GM23338 (cell line): ENCODE data around the gene LPO. TPM values are rescaled to one million over a fixed set of nuclear protein-coding genes. Genes with fewer than 3 reads are reported as not detected.

ENCODE experiments used
- ATAC-seq: fragments of 200-7000 bp; cut with Tn5 transposase; 3 replicates; pipeline ENCODE4 v1.9.1; 2020
- DNase-seq: peaks from one replicate; pipeline ENCODE4 v3.0.0-alpha.2; 2015; ENCODE audit warnings: low spot score
- H2AFZ ChIP-seq: fragments of 200-600 bp; sonication (generic); 2 replicates; pipeline ENCODE4 v1.8.0; 2016; ENCODE audit warnings: antibody characterized with exemption, mild to moderate bottlenecking, moderate library complexity
- H3F3A ChIP-seq: fragments of 200-600 bp; sonication (generic); replicated peaks from 2 replicates; pipeline ENCODE4 v1.8.0; 2017; ENCODE audit warnings: antibody characterized with exemption, mixed run types, low read depth
- H3K27ac ChIP-seq: fragments of 200-600 bp; sonication (generic); 2 replicates; pipeline ENCODE4 v1.6.1; 2016; ENCODE audit warnings: low read depth
- H3K27me3 ChIP-seq: fragments of 200-600 bp; sonication (generic); 2 replicates; pipeline ENCODE4 v1.8.0; 2016; ENCODE audit warnings: mild to moderate bottlenecking, mixed run types, moderate library complexity; ENCODE audit not compliant: insufficient read depth
- H3K36me3 ChIP-seq: fragments of 200-600 bp; sonication (generic); 2 replicates; pipeline ENCODE4 v1.8.0; 2016; ENCODE audit warnings: mild to moderate bottlenecking; ENCODE audit not compliant: insufficient read depth
- H3K4me1 ChIP-seq: fragments of 200-600 bp; sonication (generic); 2 replicates; pipeline ENCODE4 v1.8.0; 2016; ENCODE audit warnings: mild to moderate bottlenecking, moderate library complexity; ENCODE audit not compliant: insufficient read depth
- H3K4me2 ChIP-seq: fragments of 200-600 bp; sonication (generic); 2 replicates; pipeline ENCODE4 v1.7.1; 2017; ENCODE audit warnings: mixed run types
- H3K4me3 ChIP-seq: fragments of 200-600 bp; sonication (generic); 2 replicates; pipeline ENCODE4 v1.6.1; 2016; ENCODE audit warnings: mixed run types
- H3K79me2 ChIP-seq: fragments of 200-600 bp; sonication (generic); replicated peaks from 2 replicates; pipeline ENCODE4 v1.8.0; 2017; ENCODE audit warnings: mild to moderate bottlenecking; ENCODE audit not compliant: insufficient read depth
- H3K9me2 ChIP-seq: fragments of 200-600 bp; sonication (generic); 2 replicates; pipeline ENCODE4 v1.8.0; 2017; ENCODE audit not compliant: insufficient read depth
- H4K20me1 ChIP-seq: fragments of 200-600 bp; sonication (generic); replicated peaks from 2 replicates; pipeline ENCODE4 v1.8.0; 2017; ENCODE audit warnings: mild to moderate bottlenecking; ENCODE audit not compliant: insufficient read depth
- H3K27ac Mint-ChIP-seq: 2 replicates; pipeline ENCODE4 v1.8.0; 2020; ENCODE audit warnings: inconsistent platforms, mild to moderate bottlenecking, moderate library complexity, mixed read lengths
- H3K27me3 Mint-ChIP-seq: 3 replicates; pipeline ENCODE4 v1.8.0; 2022; ENCODE audit warnings: low read depth, mild to moderate bottlenecking, moderate library complexity, mixed read lengths, inconsistent platforms; ENCODE audit not compliant: insufficient read depth, poor library complexity
- H3K36me3 Mint-ChIP-seq: 3 replicates; pipeline ENCODE4 v1.8.0; 2021; ENCODE audit warnings: low read depth, mild to moderate bottlenecking, inconsistent platforms, moderate library complexity, mixed read lengths
- H3K4me1 Mint-ChIP-seq: 3 replicates; pipeline ENCODE4 v1.8.0; 2020; ENCODE audit warnings: mild to moderate bottlenecking, inconsistent platforms, mixed read lengths
- H3K4me3 Mint-ChIP-seq: 3 replicates; pipeline ENCODE4 v1.8.0; 2021; ENCODE audit warnings: moderate library complexity, mild to moderate bottlenecking, inconsistent platforms, mixed read lengths
- H3K9me3 Mint-ChIP-seq: 3 replicates; pipeline ENCODE4 v1.8.0; 2020; ENCODE audit warnings: moderate library complexity, mild to moderate bottlenecking, inconsistent platforms, mixed read lengths
- CREB1 ChIP-seq: fragments of 250-450 bp; sonication (Bioruptor Pico); IDR thresholded peaks from 2 replicates; pipeline ENCODE4 v1.5.0; 2020; ENCODE audit warnings: low read depth, mild to moderate bottlenecking, moderate library complexity
- EZH2 ChIP-seq: fragments of 200-600 bp; sonication (generic); IDR thresholded peaks from one replicate; pipeline ENCODE4 v1.8.0; 2017; ENCODE audit warnings: antibody characterized with exemption, mild to moderate bottlenecking, low read depth; ENCODE audit not compliant: unreplicated experiment
- EZH2phosphoT487 ChIP-seq: fragments of 200-600 bp; sonication (generic); IDR thresholded peaks from one replicate; pipeline ENCODE4 v1.8.1; 2018; ENCODE audit warnings: antibody characterized with exemption; ENCODE audit not compliant: unreplicated experiment
- JUNB ChIP-seq: IDR thresholded peaks from one replicate; pipeline ENCODE4 v1.6.1; 2016; ENCODE audit warnings: antibody characterized with exemption; ENCODE audit not compliant: unreplicated experiment
- NANOG ChIP-seq: IDR thresholded peaks from 2 replicates; pipeline ENCODE4 v1.6.1; 2016; ENCODE audit warnings: antibody characterized with exemption, borderline replicate concordance
- POLR2AphosphoS5 ChIP-seq: IDR thresholded peaks from 2 replicates; pipeline ENCODE4 v1.6.1; 2016; ENCODE audit warnings: antibody characterized with exemption, low read depth
- STAT1 ChIP-seq: IDR thresholded peaks from one replicate; pipeline ENCODE4 v1.6.1; 2016; ENCODE audit warnings: antibody characterized with exemption; ENCODE audit not compliant: unreplicated experiment
- ZNF114 ChIP-seq: fragments of 250-450 bp; sonication (Bioruptor Pico); IDR thresholded peaks from 2 replicates; pipeline ENCODE4 v1.5.0; 2020; ENCODE audit warnings: mild to moderate bottlenecking, moderate library complexity
- ZNF331 ChIP-seq: fragments of 250-450 bp; sonication (Bioruptor Pico); IDR thresholded peaks from 2 replicates; pipeline ENCODE4 v1.5.0; 2020; ENCODE audit warnings: low read depth, mild to moderate bottlenecking, moderate library complexity
- polyA plus RNA-seq: library from polyadenylated mRNA; unstranded; fragments of >200 nt; fragmentation: Nextera tagmentation; extraction: Ambion mirVana; gene quantifications from 2 replicates; pipeline ENCODE4 v1.2.1, GENCODE V29; 2016
- total RNA-seq: library from RNA; depleted of rRNA; stranded (reverse); fragments of >200 nt; shearing (Covaris generic); gene quantifications from 2 replicates; pipeline ENCODE4 v1.2.3, GENCODE V29; 2014
- TF ChIP-seq, protein P1 (sequence below): IDR thresholded peaks from 2 replicates; pipeline ENCODE4 v1.6.1; 2016; ENCODE audit warnings: antibody characterized with exemption
- TF ChIP-seq, protein P2 (sequence below): IDR thresholded peaks from one replicate; pipeline ENCODE4 v1.6.1; 2018; ENCODE audit warnings: antibody characterized with exemption; ENCODE audit not compliant: unreplicated experiment
- TF ChIP-seq, protein P3 (sequence below), 2 experiments: fragments of 200-600 bp in 1 of 2; sonication (generic) in 1 of 2; conservative IDR thresholded peaks; 2 replicates each; pipeline versions ENCODE4 v1.5.1 to v1.6.1; 2016 to 2017; ENCODE audit warnings: antibody characterized with exemption in 2 of 2, low read depth in 2 of 2, mild to moderate bottlenecking in 2 of 2, moderate library complexity in 1 of 2

Gene LPO
- total and polyA plus RNA-seq, 2 experiments from 2014 or later = 0.13 to 0.35 TPM

DNA sequence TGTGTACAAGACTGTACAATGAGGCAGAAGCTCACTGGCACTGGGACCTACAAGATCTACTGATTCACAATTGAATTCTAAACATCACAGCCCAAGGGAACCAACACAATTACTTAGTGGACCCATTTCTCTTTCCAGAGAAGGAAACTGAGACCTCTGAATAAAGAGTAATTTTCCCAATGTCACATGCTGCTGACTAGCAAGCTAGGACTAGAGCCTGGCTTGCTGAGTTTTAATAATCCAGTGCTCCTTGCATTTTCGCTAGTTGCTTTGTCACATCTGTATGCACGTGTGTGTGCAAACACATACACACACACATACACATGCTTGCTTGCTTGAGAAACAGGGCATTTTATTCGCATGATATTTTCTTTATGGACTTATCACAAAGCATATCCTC lies 3.9 kb upstream of the LPO start:
- H3K9me2 ChIP-seq = no peaks in the 10 kb centered on the region
- no peak for DNase-seq
- H3K4me3 ChIP-seq = no peak overlapping the region
- ATAC-seq = no peak
- Mint-ChIP-seq H3K4me1 (no peaks in the 10 kb centered on the region), H3K27me3 (no peaks in the 10 kb centered on the region), H3K9me3 (no peaks in the 10 kb centered on the region), H3K27ac (no peak overlapping the region), H3K4me3 (no peak overlapping the region), H3K36me3 (no peaks in the 10 kb centered on the region)
- no peaks in the 10 kb centered on the region for H4K20me1 ChIP-seq
- TF ChIP-seq EZH2phosphoT487 (no peak), STAT1 (no peak), POLR2AphosphoS5 (no peak), ZNF331 (CRISPR knock-in tag) (no peak), JUNB (no peak), NANOG (no peak), EZH2 (no peak), CREB1 (CRISPR knock-in tag) (no peak), ZNF114 (no peak)
- TF ChIP-seq, protein P1, sequence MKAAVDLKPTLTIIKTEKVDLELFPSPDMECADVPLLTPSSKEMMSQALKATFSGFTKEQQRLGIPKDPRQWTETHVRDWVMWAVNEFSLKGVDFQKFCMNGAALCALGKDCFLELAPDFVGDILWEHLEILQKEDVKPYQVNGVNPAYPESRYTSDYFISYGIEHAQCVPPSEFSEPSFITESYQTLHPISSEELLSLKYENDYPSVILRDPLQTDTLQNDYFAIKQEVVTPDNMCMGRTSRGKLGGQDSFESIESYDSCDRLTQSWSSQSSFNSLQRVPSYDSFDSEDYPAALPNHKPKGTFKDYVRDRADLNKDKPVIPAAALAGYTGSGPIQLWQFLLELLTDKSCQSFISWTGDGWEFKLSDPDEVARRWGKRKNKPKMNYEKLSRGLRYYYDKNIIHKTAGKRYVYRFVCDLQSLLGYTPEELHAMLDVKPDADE = no peak
- TF ChIP-seq, protein P2, sequence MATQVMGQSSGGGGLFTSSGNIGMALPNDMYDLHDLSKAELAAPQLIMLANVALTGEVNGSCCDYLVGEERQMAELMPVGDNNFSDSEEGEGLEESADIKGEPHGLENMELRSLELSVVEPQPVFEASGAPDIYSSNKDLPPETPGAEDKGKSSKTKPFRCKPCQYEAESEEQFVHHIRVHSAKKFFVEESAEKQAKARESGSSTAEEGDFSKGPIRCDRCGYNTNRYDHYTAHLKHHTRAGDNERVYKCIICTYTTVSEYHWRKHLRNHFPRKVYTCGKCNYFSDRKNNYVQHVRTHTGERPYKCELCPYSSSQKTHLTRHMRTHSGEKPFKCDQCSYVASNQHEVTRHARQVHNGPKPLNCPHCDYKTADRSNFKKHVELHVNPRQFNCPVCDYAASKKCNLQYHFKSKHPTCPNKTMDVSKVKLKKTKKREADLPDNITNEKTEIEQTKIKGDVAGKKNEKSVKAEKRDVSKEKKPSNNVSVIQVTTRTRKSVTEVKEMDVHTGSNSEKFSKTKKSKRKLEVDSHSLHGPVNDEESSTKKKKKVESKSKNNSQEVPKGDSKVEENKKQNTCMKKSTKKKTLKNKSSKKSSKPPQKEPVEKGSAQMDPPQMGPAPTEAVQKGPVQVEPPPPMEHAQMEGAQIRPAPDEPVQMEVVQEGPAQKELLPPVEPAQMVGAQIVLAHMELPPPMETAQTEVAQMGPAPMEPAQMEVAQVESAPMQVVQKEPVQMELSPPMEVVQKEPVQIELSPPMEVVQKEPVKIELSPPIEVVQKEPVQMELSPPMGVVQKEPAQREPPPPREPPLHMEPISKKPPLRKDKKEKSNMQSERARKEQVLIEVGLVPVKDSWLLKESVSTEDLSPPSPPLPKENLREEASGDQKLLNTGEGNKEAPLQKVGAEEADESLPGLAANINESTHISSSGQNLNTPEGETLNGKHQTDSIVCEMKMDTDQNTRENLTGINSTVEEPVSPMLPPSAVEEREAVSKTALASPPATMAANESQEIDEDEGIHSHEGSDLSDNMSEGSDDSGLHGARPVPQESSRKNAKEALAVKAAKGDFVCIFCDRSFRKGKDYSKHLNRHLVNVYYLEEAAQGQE = no peak
- H3K36me3 ChIP-seq = no peaks in the 10 kb centered on the region
- H3K4me1 ChIP-seq = no peaks in the 10 kb centered on the region; the same call in 1 of the 2 replicates
- H3K4me2 ChIP-seq = no peak overlapping the region
- H3F3A ChIP-seq = no peaks in the 10 kb centered on the region
- no peaks in the 10 kb centered on the region for H3K79me2 ChIP-seq
- H2AFZ ChIP-seq = no peak overlapping the region
- no peak overlapping the region for H3K27ac ChIP-seq
- peaks cover 15% of the 10 kb centered on the region; the same call in 1 of the 2 replicates for H3K27me3 ChIP-seq

DNA sequence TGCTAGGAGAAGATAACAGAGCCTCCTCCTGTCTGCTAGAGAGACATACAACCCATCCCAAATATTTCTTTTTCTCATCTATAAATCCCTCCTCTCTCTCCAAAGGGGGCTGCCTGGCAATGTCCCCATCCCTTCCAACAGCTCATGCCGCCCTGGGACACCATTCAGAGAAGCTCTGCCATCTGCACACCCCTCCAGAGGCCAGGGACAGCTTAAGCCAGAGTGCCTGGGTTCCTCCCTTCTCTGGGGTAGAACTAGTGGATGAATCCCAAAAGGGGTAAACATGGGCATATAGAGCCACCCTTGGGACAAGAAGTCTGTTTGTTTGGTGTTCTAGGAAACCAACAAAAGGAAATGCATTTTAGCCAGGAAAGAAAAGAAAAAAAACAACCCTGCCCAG lies 2.6 kb upstream of the LPO start:
- no peaks in the 10 kb centered on the region for H3K36me3 ChIP-seq
- Mint-ChIP-seq H3K4me3 (no peak overlapping the region), H3K36me3 (no peaks in the 10 kb centered on the region), H3K27me3 (no peaks in the 10 kb centered on the region), H3K9me3 (no peaks in the 10 kb centered on the region), H3K27ac (no peak overlapping the region), H3K4me1 (no peaks in the 10 kb centered on the region)
- H2AFZ ChIP-seq = no peak overlapping the region
- H3K27me3 ChIP-seq = peaks cover 14% of the 10 kb centered on the region; the same call in 1 of the 2 replicates
- H3K4me3 ChIP-seq = no peak overlapping the region
- no peaks in the 10 kb centered on the region for H3F3A ChIP-seq
- H3K4me2 ChIP-seq = no peak overlapping the region
- H3K27ac ChIP-seq = no peak overlapping the region
- H3K9me2 ChIP-seq = no peaks in the 10 kb centered on the region
- H3K4me1 ChIP-seq = no peaks in the 10 kb centered on the region
- H3K79me2 ChIP-seq = no peaks in the 10 kb centered on the region
- ATAC-seq = no peak
- no peak for DNase-seq
- no peaks in the 10 kb centered on the region for H4K20me1 ChIP-seq
- no peak for TF ChIP-seq STAT1
- TF ChIP-seq, protein P3, sequence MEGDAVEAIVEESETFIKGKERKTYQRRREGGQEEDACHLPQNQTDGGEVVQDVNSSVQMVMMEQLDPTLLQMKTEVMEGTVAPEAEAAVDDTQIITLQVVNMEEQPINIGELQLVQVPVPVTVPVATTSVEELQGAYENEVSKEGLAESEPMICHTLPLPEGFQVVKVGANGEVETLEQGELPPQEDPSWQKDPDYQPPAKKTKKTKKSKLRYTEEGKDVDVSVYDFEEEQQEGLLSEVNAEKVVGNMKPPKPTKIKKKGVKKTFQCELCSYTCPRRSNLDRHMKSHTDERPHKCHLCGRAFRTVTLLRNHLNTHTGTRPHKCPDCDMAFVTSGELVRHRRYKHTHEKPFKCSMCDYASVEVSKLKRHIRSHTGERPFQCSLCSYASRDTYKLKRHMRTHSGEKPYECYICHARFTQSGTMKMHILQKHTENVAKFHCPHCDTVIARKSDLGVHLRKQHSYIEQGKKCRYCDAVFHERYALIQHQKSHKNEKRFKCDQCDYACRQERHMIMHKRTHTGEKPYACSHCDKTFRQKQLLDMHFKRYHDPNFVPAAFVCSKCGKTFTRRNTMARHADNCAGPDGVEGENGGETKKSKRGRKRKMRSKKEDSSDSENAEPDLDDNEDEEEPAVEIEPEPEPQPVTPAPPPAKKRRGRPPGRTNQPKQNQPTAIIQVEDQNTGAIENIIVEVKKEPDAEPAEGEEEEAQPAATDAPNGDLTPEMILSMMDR (conservative IDR thresholded peaks at IDR 0.05; ENCODE audit: low read depth in 2 of 2) = no peak
- TF ChIP-seq NANOG = no peak
- no peak for TF ChIP-seq JUNB
- TF ChIP-seq, protein P1 = no peak
- no peak for TF ChIP-seq ZNF331 (CRISPR knock-in tag)
- TF ChIP-seq, protein P2 = no peak
- no peak for TF ChIP-seq EZH2
- no peak for TF ChIP-seq EZH2phosphoT487
